Measurements from ENCODE around the gene SLC10A7.

GRCh38 chr4:146263793-146264192 lies 257.9 kb downstream of the SLC10A7 start:
- TF ChIP-seq, protein P1, sequence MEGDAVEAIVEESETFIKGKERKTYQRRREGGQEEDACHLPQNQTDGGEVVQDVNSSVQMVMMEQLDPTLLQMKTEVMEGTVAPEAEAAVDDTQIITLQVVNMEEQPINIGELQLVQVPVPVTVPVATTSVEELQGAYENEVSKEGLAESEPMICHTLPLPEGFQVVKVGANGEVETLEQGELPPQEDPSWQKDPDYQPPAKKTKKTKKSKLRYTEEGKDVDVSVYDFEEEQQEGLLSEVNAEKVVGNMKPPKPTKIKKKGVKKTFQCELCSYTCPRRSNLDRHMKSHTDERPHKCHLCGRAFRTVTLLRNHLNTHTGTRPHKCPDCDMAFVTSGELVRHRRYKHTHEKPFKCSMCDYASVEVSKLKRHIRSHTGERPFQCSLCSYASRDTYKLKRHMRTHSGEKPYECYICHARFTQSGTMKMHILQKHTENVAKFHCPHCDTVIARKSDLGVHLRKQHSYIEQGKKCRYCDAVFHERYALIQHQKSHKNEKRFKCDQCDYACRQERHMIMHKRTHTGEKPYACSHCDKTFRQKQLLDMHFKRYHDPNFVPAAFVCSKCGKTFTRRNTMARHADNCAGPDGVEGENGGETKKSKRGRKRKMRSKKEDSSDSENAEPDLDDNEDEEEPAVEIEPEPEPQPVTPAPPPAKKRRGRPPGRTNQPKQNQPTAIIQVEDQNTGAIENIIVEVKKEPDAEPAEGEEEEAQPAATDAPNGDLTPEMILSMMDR (IDR thresholded peaks at IDR 0.05; ENCODE audit: low read depth, low read length, poor library complexity, severe bottlenecking), result no peak
- no peak for TF ChIP-seq EZH2phosphoT487 (IDR thresholded peaks at IDR 0.05; ENCODE audit: borderline replicate concordance, low read length)

All from DOHH2 (cell line).